Ammon's horn (tissue), 1 donor: ENCODE data around the gene SF1.

ENCODE experiments used
- DNase-seq: peaks from one replicate; pipeline ENCODE4 v3.0.0-alpha.2; 2016; ENCODE audit warnings: low spot score

SF1 gene

DNA sequence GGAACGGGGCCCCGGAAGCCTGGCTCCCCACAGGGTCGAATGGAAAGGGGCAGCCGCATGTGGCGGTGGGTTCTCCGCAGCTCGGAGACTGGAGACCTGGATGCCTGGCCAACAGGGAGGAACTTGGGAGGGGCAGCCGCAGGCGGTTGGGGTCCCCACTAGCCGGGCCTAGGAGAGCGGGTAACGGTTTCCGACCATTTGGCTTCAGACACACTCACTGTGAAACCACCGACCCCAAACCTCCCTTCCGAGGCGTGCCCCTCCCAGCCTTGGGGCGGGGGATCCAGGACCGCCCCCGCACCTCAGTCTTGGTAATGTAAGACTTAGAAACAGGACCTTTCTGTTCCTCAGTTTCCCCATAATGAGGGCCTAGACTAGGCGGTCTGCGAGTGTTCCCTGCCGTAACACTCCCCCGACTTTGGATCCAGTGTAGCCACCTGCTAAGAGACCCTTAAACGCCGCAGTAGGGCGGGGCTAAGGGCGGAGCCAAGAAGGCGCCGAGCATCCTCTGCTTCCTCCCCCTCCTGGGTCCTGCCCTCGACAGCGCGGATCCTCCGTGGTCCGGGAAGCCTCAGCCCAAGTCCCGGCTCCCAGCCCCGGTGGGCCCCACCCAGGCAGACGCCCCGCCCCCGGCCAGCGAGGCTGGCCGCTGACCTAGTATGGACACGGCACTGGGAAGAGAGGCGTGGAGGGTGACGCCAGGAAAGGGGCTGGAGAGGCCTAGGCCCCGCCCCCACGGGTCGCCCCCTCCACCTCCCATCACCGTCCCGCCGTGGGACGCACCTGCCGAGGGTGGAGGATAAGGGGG, 32.6 kb downstream of the SF1 start:
- peak; percentile 68 for DNase-seq

- DNase-seq: no peak
Observed at GRCh38 chr11:64745189-64745520, 33.2 kb downstream of the SF1 start.

GRCh38 chr11:64744544-64745188, 33.7 kb downstream of the SF1 start:
- DNase-seq: no peak

GRCh38 chr11:64743591-64744543, 34.5 kb downstream of the SF1 start, which contains the start of gene RASGRP2:
RASGRP2 (minus strand) TSS chr11:64744142; CDS start chr11:64742866, 1,276 bp downstream.
- peak; percentile 58 for DNase-seq

- DNase-seq: no peak
Observed at GRCh38 chr11:64742889-64743590, 35.3 kb downstream of the SF1 start.

- no peak for DNase-seq
Observed at GRCh38 chr11:64742087-64742888, 36.1 kb downstream of the SF1 start.

- no peak for DNase-seq
Observed at GRCh38 chr11:64741375-64742086, 36.8 kb downstream of the SF1 start.

- DNase-seq: no peak
Observed at GRCh38 chr11:64739871-64740270, 38.5 kb downstream of the SF1 start.

- no peak for DNase-seq
Observed at GRCh38 chr11:64736654-64737053, 41.7 kb downstream of the SF1 start.

DNA sequence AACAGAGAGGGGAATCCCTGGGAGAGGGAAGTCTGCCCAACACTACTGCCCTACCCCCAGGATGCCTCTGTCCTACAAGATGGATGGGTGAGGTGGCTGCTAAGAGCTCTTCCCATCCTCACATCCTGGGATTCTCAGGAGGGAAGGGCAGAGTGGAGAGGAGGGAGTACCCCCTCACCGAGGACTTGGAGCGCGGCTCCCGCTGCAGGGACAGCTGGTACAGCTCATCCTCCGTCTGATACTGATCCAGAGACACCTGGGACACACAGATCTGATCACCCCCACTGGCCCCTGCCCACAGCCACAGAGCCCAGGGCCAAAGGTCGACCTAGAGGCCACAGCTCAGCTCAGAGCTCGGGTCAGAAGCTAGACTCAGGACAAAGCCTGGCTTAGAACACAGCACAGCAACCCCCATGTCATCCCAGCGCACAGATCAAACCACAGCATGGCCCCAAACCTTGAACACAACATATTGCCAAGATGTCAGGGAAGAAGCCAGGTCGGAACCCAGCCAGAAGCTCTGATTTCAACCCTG, 42.5 kb downstream of the SF1 start:
- no peak for DNase-seq

- no peak for DNase-seq
Observed at GRCh38 chr11:64734811-64735724, 43.3 kb downstream of the SF1 start.

DNA sequence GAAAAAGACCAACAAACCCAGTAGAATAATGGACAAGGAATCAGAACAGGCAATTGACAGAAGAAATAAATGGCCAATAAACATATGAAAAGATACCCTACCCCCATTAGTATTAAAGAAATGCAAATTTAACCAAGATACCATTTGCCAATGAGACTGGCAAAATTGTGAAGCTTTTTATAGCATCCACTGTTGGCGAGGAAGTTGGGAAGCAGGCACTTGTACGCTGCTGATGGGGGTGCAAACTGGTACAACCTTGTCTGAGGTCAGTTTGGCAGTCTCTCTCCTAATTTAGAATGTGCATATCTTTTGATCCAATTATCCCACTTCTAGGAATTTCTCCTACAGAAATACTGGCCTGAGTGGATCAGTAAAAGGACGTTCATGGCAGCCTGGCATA, 46.7 kb downstream of the SF1 start:
- no peak for DNase-seq

DNA sequence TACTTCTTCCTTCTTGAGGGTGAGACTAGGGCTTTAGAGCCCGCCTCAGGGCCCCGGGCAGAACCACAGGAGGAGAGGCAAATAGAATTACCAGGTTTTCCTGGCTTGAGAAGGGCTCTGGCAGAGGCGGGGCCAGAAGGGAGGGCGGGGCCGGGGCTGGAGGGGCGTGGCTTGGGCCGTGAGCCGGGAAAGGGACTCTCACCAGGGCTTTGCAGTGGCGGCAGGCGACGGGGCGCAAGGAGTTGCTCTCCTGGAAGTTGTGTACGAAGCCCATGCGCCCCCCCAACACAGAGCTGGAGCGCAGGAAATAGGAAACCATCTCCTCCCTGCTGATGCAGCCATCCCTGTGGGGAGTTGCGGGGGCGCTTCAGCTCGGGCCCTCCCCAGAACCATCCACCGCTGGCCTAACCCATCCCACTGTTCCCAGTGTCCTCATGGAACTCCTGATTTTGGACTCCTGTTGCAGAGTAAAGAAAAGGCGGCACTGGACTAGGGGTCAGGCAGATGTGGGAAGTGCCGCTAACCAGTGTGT, 48.4 kb downstream of the SF1 start:
- no peak for DNase-seq

DNA sequence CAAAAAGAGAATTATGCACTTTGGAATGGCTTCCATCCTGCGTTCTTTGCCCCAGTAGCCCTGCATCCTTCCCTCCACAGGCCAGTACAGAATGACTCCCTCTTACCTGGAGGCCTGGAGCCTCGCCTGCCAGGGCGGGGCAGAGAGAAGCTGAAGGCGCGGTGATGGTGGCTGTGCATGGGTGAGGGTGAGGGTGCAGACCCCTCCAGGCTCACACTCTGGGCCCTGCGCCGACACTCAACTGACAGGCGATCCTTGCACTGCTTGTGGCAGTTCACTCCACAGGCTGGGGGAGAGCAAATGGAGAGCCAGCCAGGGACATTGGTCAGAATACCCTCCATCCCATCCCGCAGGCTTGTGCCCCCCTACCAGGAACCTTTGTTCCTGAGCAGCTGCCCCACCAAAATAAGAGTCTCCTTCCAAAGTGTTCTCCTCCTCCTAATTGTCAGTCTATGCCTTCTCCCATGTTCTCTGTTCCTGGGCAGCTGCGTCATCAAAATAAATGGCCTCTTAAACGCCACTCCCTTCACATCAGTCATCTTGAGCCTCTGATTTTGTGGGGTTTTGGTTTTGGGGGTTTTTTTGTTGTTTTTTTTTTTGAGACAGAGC, 49.5 kb downstream of the SF1 start:
- no peak for DNase-seq

- DNase-seq: no peak
Observed at GRCh38 chr11:64726867-64727530, 51.3 kb downstream of the SF1 start.

GRCh38 chr11:64726211-64726641, 52.1 kb downstream of the SF1 start:
- no peak for DNase-seq

DNA sequence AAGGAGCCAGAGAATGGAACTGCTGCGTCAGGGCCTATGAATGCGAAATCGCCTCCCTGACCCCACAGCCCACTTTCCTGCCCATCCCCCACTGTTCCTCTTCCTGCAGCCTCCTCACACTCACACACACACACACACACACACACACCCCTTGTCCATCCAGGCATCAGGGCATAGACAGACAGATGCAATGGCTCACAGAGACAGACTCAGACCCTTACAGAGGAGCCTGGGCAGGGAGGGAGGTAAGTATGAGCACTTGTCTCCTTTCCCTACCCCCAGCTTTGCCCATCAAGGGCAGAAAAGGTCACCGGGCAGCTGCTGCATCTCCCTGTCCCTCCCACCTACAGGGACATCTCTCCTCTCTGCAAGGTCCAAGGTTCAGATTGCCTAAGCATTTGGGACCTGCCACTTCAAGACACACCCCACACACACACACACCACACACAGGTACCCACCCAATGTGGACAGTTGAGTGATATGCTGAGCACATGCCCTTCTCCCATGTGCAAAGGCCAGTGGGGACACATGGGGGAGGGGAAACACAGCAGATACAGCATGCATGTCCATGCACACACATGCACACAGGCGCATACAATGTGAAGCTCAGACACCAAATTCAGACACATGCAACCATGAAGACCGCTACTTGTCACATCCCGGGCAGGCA, 53.3 kb downstream of the SF1 start:
- no peak for DNase-seq
